Coronary artery (tissue), 2 donors: ENCODE data around the gene LSAMP.

ENCODE experiments used
- DNase-seq: peaks from one replicate; pipeline ENCODE4 v3.0.0-alpha.2; 2017; ENCODE audit warnings: low spot score
- H3K27ac ChIP-seq, 2 donors: fragments of 200-600 bp; sonication (generic); one replicate each; pipeline ENCODE4 v1.5.1; 2016 to 2019
- H3K4me3 ChIP-seq: fragments of 200-600 bp; sonication (generic); 2 replicates; pipeline ENCODE4 v1.5.1; 2016; ENCODE audit warnings: mild to moderate bottlenecking, moderate library complexity
- TF ChIP-seq, protein P1 (sequence below): fragments of 200-600 bp; sonication (generic); IDR thresholded peaks from one replicate; pipeline ENCODE4 v1.5.1; 2019; ENCODE audit warnings: antibody characterized with exemption

LSAMP gene

GRCh38 chr3:116470605-116471197 is 25.4 kb upstream of the LSAMP start:
- H3K4me3 ChIP-seq = no peak overlapping the region
- TF ChIP-seq, protein P1, sequence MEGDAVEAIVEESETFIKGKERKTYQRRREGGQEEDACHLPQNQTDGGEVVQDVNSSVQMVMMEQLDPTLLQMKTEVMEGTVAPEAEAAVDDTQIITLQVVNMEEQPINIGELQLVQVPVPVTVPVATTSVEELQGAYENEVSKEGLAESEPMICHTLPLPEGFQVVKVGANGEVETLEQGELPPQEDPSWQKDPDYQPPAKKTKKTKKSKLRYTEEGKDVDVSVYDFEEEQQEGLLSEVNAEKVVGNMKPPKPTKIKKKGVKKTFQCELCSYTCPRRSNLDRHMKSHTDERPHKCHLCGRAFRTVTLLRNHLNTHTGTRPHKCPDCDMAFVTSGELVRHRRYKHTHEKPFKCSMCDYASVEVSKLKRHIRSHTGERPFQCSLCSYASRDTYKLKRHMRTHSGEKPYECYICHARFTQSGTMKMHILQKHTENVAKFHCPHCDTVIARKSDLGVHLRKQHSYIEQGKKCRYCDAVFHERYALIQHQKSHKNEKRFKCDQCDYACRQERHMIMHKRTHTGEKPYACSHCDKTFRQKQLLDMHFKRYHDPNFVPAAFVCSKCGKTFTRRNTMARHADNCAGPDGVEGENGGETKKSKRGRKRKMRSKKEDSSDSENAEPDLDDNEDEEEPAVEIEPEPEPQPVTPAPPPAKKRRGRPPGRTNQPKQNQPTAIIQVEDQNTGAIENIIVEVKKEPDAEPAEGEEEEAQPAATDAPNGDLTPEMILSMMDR = no peak
- DNase-seq = no peak
- H3K27ac ChIP-seq = no peak overlapping the region

GRCh38 chr3:116469546-116469945 is 24.3 kb upstream of the LSAMP start:
- H3K27ac ChIP-seq = no peak overlapping the region

DNA sequence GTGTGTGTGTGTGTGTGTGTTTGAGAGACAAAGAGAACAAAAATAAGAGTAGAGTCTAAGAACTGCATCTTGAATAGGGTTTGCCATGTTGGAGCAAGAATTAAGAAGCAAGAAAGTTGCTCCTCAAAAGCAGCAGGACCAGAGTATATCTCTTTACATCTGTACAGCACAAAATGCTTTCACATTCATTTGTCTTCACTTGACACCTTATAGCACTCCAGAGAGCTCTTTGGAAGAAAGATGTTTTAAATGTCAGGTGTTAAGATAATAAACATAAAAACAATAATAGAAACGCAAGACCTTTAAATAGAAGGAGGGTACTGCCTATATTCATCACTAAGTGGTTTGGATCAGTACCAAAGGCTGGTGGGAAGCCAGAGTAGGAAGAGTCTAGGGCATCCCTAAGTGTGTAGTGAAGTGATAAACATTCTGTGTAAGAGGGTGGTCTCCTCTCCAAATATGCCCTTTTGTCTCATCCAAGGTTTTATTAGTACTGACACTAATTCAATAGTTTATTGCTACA is 19.1 kb upstream of the LSAMP start:
- TF ChIP-seq, protein P1 = no peak
- Histone ChIP-seq H3K4me3 (no peak overlapping the region), H3K27ac (no peak overlapping the region)
- no peak for DNase-seq

More at GRCh38 chr3:116469546-116469945, 24.3 kb upstream of the LSAMP start:
- no peak overlapping the region for H3K4me3 ChIP-seq
- TF ChIP-seq, protein P1 = no peak
- DNase-seq = no peak

DNA sequence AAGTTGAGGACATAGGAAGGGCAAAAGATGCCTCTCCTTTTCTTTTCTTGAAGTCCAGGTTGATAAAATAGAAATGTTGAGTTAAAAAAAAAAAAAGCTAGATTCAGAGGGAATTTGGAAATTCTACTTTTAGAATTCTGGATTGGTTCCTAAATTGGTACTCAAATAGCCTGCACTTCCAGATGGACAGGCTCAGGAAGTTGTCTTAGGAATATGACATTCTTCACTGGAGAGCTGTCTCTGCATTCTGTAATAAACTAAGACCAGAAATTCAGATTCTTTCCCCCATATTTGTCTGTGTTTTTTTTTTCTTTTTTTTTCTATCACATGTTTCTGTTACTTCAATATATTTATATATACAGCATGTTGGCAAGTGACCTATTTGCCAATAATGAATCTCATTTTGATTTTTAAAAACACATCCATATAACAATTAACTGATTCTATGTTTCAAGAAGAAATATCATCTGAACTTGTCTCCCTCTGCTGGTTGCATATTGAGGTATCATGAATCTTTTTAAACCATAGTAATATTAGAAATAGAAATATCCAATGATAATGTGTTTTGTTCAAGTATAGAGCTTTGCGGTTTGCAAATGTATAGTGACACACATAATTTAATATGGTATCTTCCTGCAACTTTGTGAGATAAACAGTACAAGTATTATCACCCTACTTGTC is 8.5 kb upstream of the LSAMP start:
- Histone ChIP-seq H3K4me3 (no peak overlapping the region), H3K27ac (no peak overlapping the region)
- DNase-seq = no peak
- TF ChIP-seq, protein P1 = no peak

GRCh38 chr3:116449546-116450350 is 4.5 kb upstream of the LSAMP start:
- no peak for DNase-seq
- H3K4me3 ChIP-seq = no peak overlapping the region
- H3K27ac ChIP-seq = no peak overlapping the region
- TF ChIP-seq, protein P1 = no peak

- no peak for DNase-seq
- Histone ChIP-seq H3K27ac (no peak overlapping the region), H3K4me3 (no peak overlapping the region)
- TF ChIP-seq, protein P1 = no peak
Observed at GRCh38 chr3:116445990-116446389, 703 bp upstream of the LSAMP start.
